Stimulated activated CD8-positive, alpha-beta memory T cell treated with anti-CD3 and anti-CD28 coated beads, Interleukin-15, amount 100 ng/mL, for 48 hours (primary cell): ENCODE results near the gene MYL7.
"Not testable (repeated sequence)": the region's sequence is repeated elsewhere in the genome, so short reads cannot be mapped to it uniquely, and the experiment has no call there.

Source experiments
- DNase-seq, 2 donors: peaks; one replicate each; pipeline ENCODE4 v3.0.0-alpha.2; 2020; ENCODE audit warnings: low read depth in 2 of 2

MYL7 gene

GRCh38 chr7:44172352-44172751 is 31.2 kb upstream of the MYL7 start:
- no peak for DNase-seq

GRCh38 chr7:44171901-44172300 is 30.8 kb upstream of the MYL7 start:
- not testable (repeated sequence) for DNase-seq

GRCh38 chr7:44167920-44168319 is 26.8 kb upstream of the MYL7 start:
- no peak for DNase-seq

GRCh38 chr7:44163591-44163990 is 22.5 kb upstream of the MYL7 start:
- no peak for DNase-seq

DNA sequence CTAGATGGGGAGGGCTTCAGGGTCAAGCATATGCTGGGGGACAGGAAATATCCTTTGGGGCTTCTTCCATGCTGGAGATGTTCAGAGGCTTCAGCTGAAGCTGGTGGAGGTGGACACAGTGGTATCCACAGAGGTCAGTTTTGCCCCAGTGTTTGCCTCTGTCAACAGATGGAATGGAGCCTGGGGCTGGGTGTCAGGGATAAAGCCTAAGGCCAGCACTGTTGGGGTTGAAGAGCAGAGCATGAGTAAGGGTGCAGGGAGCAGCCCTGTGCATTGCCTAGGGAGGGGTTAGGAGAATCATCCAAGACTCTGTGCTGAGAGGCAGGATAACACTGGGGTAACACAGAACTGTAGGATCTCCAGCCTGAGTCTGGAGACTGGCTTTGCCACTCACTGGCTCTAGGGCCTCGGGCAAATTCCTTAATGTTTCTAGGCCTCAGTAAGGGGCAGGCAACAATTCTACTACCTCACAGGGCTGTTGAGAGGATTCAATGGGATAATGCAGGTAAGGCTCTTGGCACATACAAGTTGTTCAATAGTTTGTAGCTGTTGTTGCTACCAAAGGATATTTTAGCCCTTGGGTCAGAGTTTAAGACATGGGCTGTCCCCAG is 21.8 kb upstream of the MYL7 start:
- DNase-seq, result no peak

DNA sequence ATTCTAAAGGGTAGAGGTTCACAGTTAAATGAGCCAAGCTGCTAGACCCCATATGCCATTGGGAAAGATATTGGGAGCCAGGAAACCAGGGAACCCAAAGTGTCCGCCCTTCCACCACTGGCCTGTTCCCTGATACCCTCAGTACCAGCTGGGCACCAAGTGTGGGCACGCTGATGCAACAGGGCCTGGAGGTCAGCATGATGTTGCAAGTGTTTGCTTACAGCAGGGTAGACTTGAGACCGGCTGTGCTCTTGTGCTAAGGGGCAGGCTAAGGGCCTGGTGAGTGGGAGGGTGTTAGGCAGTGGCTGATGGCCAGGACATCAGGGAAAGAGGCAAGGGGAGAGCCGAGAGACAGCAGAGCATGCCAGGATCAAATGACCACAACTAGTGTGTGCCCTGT is 21.0 kb upstream of the MYL7 start:
- DNase-seq, result no peak

- DNase-seq, result no peak
Measured at GRCh38 chr7:44161371-44161770, 20.2 kb upstream of the MYL7 start.

GRCh38 chr7:44159824-44160630 is 18.9 kb upstream of the MYL7 start:
- no peak for DNase-seq

DNA sequence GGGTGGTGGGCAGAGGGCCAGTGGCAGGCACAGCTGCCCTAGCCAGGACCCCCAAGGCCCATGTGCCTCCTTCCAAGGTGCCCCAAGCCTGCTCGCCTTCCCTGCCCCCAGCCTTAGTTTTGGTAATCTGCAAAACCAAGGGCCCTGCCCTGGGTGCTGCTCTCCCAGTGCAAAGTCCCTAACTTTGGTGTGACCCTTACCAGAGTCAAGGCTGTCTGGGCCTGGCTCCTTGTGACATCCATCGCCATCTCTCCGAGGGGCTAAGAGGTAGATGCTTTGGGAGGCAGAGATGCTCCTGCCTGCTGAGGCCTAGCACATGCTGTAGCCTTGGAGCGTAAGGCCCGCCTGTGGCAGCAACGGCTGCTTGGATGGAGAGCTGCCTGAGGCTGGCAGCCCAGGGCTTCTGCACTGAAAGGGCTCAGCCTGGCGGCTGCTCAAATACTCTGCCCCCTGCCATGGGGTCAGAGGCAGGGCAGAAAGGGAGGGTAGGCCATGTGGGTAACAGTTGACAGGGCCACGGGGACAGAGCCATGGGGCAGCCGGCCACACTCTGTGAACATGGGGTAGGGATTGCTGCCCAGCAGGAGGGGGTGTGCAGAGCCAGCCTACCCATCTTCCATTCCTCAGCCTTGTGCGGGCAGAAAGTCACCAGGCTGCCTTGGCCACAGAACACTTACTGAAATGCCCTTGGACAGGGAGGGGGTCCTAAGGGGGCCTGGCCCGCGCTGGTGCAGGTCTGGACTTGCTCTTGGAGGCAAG is 17.9 kb upstream of the MYL7 start:
- DNase-seq, result no peak

GRCh38 chr7:44158096-44158872 is 17.2 kb upstream of the MYL7 start:
- no peak for DNase-seq

GRCh38 chr7:44157116-44158080 is 16.3 kb upstream of the MYL7 start:
- no peak for DNase-seq

DNA sequence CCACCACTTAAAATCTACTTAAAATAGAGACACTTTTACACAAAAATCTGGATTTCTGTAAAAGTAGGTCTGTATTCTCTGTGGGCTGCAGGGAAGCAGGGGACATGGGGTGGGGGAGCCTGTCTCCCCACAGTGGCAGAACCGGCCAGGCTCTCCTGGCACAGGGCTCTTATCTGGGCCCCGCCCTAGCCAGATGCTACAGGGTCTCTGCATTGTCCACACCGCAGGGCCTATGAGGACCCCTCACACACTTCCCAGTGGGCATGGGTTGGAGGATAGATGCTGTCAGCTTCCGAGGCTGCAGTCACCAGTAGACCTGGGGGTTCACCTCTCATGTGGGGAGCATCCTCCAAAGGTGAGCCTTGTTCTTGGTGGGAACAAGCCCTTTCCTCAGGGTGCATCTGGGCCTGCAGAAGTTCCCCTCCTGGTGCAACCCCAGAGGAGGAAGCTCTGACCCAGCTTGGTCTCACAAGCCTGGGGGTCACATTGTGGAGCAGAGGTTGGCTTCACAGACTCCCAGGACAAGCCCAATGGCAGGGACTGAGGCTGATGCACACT is 15.4 kb upstream of the MYL7 start:
- DNase-seq, result no peak

DNA sequence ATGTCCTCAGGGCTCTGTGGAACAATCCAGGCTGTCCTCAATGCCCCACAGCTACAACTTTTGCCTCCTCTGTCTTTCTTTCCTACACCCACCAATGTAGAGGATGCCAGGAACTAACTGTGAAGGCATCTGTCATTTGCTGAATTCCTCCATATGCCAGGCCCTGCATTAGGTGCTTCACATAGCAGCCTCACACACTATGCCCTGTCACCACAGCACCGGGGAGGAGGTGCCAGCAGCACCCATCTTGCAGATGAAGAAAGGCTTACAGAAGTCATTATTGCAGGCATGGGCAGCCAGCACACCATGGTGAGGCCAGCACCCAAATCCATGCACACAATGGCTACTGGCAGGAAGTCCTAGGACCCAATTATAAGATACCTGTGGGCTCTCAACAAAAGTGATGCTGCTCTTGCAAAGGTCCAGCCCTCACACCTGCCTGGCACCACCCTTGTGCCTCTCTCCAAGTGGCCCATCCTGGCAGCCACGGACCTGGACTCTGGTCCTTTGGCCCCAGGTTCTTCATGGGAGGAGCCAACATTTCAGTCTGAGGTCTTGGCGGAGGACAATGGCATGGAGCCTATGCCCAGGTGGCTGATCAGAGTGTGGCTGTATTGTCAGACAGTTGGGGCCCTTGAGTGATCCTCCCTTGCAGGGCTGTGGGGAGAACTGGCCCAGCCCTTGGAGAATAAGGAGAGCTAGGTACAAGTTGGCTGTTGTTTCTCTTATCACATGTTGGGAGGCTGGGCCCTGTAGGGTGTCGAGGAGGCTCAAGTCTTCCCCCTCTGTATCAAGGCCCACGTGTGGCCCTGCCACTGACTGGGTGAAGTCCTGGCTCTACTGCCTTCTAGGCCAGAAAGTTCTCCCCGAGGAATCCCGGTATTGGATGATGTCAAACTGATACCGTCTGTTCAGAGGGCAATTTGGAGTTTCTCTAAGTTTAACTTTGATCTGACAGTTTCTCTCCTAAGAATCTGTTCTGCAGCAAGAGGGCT is 14.4 kb upstream of the MYL7 start:
- no peak for DNase-seq

DNA sequence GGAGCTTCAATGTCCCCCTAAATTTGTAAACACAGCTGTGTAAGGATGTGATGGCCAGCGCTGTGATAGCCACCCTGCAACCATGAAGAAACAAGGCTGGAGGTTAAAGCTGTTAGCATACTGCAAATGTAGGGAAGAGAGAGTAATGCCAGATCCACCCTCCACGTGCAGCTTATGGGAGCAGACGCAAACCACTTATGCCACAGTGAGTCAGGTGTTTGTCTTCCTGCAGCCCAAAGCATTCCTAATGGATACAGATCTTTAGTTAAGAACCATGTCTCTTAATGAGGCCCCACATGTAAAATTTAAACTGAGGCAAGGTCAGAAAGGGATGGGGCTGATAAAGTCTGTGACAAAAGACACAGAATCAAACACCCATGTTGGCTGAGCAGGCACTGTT is 13.6 kb upstream of the MYL7 start:
- no peak for DNase-seq

GRCh38 chr7:44153948-44154335 is 12.8 kb upstream of the MYL7 start:
- DNase-seq, result no peak

DNA sequence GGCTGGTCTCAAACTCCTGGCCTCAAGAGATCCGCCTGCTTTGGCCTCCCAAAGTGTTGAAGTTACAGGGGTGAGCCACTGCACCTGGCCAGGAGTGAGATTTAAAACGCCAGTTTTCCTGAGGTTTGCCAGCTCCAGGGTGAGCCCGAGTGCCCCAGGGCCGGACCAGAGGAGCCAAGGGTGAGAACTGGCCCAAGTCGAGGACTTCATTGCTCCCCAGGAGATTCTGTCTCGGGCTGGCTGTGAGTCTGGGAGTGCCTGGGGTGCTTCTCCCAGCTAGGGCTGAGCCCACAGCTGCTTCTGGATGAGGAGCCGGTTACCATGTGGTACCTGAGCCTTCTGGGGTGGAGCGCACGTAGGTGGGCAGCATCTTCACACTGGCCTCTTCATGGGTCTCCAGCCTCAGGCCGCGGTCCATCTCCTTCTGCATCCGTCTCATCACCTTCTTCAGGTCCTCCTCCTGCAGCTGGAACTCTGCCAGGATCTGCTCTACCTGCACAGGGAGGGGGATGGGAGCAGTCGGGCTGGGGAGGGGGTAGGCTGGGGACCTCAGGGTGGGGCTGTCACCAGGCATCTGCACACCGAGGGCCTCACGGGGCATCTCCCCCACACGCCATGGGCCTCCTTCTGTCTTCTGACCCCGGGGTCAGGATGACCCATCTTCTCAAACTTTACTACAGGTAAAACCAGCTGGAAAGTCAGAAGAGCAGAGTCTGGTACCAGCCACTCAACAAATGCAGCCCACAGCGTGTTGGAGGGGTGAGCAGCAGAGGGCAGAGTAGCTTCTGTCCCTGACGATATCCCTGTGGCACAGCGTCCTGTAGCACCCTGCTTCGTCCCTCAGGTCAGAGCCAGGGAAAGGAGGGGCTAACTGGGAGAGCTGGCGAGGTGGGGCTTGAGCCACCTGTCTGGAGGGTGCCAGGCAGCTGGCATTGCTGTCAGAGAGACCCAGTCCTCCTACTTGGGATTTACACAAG is 12.1 kb upstream of the MYL7 start:
- DNase-seq, result no peak

GRCh38 chr7:44151956-44152355 is 10.8 kb upstream of the MYL7 start:
- no peak for DNase-seq
